IPS DF 6.9 (cell line): ENCODE measurements around the gene SLC25A27.

Experiments used
- DNase-seq: peaks from one replicate; pipeline ENCODE4 v3.0.0-alpha.2; 2013; ENCODE audit warnings: low read depth, low spot score
- H3K27ac ChIP-seq: one replicate; pipeline ENCODE4 v1.5.1; 2013; ENCODE audit warnings: low read length, control low read depth
- H3K27me3 ChIP-seq: 2 replicates; pipeline ENCODE4 v1.6.1; 2013; ENCODE audit warnings: mild to moderate bottlenecking, low read length; ENCODE audit not compliant: control insufficient read depth, insufficient read depth
- H3K36me3 ChIP-seq: 2 replicates; pipeline ENCODE4 v1.6.1; 2013; ENCODE audit warnings: low read length; ENCODE audit not compliant: control insufficient read depth, insufficient read depth
- H3K4me1 ChIP-seq: 2 replicates; pipeline ENCODE4 v1.6.1; 2013; ENCODE audit warnings: low read length; ENCODE audit not compliant: control insufficient read depth, insufficient read depth
- H3K4me3 ChIP-seq: 2 replicates; pipeline ENCODE4 v1.5.1; 2013; ENCODE audit warnings: mild to moderate bottlenecking, low read length
- H3K9me3 ChIP-seq: 2 replicates; pipeline ENCODE4 v1.6.1; 2013; ENCODE audit warnings: low read length, inconsistent platforms; ENCODE audit not compliant: control insufficient read depth, insufficient read depth
- WGBS: extraction: QIAGEN DNeasy Blood & Tissue Kit; methylation state at CpG from one replicate; pipeline ENCODE4 v1.1.7; 2013; ENCODE audit warnings: mixed read lengths, missing lambda C conversion rate; ENCODE audit not compliant: insufficient read length, insufficient coverage; 5-methylcytosine and 5-hydroxymethylcytosine counted together

SLC25A27 gene

GRCh38 chr6:46652603-46653438 lies at the start of gene SLC25A27, which contains the start of gene CYP39A1:
Gene SLC25A27 (plus strand): TSS chr6:46652975. CDS start chr6:46653193, 218 bp downstream.
Gene CYP39A1 (minus strand): TSS chr6:46652818. CDS start chr6:46652582, 236 bp downstream.
- no peak within 1 kb of the TSS for H3K27ac ChIP-seq
- WGBS: no CpG with 5 or more reads among the region's 72 CpGs
- H3K4me3 ChIP-seq: peak within 1 kb of the TSS; percentile 89
- H3K4me1 ChIP-seq: no peaks in the 10 kb centered on the region
- no peaks in the 10 kb centered on the region for H3K36me3 ChIP-seq
- DNase-seq: peak; percentile 74
- H3K27me3 ChIP-seq: peaks cover 2% of the 10 kb centered on the region; the same call in 1 of the 2 replicates
- H3K9me3 ChIP-seq: no peaks in the 10 kb centered on the region

- WGBS: no CpG with 5 or more reads among the region's 3 CpGs
- H3K4me1 ChIP-seq: no peaks in the 10 kb centered on the region
- H3K27me3 ChIP-seq: no peaks in the 10 kb centered on the region
- DNase-seq: no peak
- no peak overlapping the region for H3K4me3 ChIP-seq
- H3K27ac ChIP-seq: no peak overlapping the region
- no peaks in the 10 kb centered on the region for H3K36me3 ChIP-seq
- H3K9me3 ChIP-seq: no peaks in the 10 kb centered on the region
Observed at GRCh38 chr6:46605091-46605797, 47.5 kb upstream of the SLC25A27 start.

GRCh38 chr6:46606338-46606737 lies 46.4 kb upstream of the SLC25A27 start:
- H3K27ac ChIP-seq: no peak overlapping the region
- WGBS: no CpG with 5 or more reads among the region's 3 CpGs
- no peaks in the 10 kb centered on the region for H3K36me3 ChIP-seq
- no peaks in the 10 kb centered on the region for H3K4me1 ChIP-seq
- H3K4me3 ChIP-seq: no peak overlapping the region
- H3K9me3 ChIP-seq: no peaks in the 10 kb centered on the region
- DNase-seq: no peak
- no peaks in the 10 kb centered on the region for H3K27me3 ChIP-seq

GRCh38 chr6:46610862-46611553 lies 41.8 kb upstream of the SLC25A27 start:
- no CpG with 5 or more reads among the region's 3 CpGs for WGBS
- no peak for DNase-seq
- Histone ChIP-seq H3K4me3 (no peak overlapping the region), H3K27ac (no peak overlapping the region), H3K9me3 (no peaks in the 10 kb centered on the region), H3K27me3 (no peaks in the 10 kb centered on the region), H3K36me3 (no peaks in the 10 kb centered on the region), H3K4me1 (no peaks in the 10 kb centered on the region)

GRCh38 chr6:46612645-46613044 lies 40.1 kb upstream of the SLC25A27 start:
- no CpG with 5 or more reads among the region's 2 CpGs for WGBS
- Histone ChIP-seq H3K4me1 (no peaks in the 10 kb centered on the region), H3K36me3 (no peaks in the 10 kb centered on the region), H3K27ac (no peak overlapping the region), H3K4me3 (no peak overlapping the region), H3K9me3 (no peaks in the 10 kb centered on the region), H3K27me3 (no peaks in the 10 kb centered on the region)
- DNase-seq: no peak

- Histone ChIP-seq H3K4me1 (no peaks in the 10 kb centered on the region), H3K27ac (no peak overlapping the region)
- WGBS: no CpG with 5 or more reads among the region's 1 CpG
Observed at GRCh38 chr6:46618726-46619125, 34.0 kb upstream of the SLC25A27 start.

GRCh38 chr6:46626228-46626909 lies 26.4 kb upstream of the SLC25A27 start:
- no peak overlapping the region for H3K4me3 ChIP-seq
- H3K4me1 ChIP-seq: no peaks in the 10 kb centered on the region
- WGBS: no CpG with 5 or more reads among the region's 3 CpGs
- DNase-seq: no peak
- no peaks in the 10 kb centered on the region for H3K9me3 ChIP-seq
- H3K27ac ChIP-seq: no peak overlapping the region
- no peaks in the 10 kb centered on the region for H3K36me3 ChIP-seq
- no peaks in the 10 kb centered on the region for H3K27me3 ChIP-seq

More at GRCh38 chr6:46618726-46619125, 34.0 kb upstream of the SLC25A27 start:
- no peak overlapping the region for H3K4me3 ChIP-seq
- no peak for DNase-seq
- no peaks in the 10 kb centered on the region for H3K36me3 ChIP-seq
- no peaks in the 10 kb centered on the region for H3K9me3 ChIP-seq
- no peaks in the 10 kb centered on the region for H3K27me3 ChIP-seq

- Histone ChIP-seq H3K27ac (no peak overlapping the region), H3K4me1 (no peaks in the 10 kb centered on the region), H3K36me3 (no peaks in the 10 kb centered on the region), H3K9me3 (no peaks in the 10 kb centered on the region), H3K4me3 (no peak overlapping the region), H3K27me3 (no peaks in the 10 kb centered on the region)
- no peak for DNase-seq
- no CpG with 5 or more reads among the region's 4 CpGs for WGBS
Observed at GRCh38 chr6:46626976-46627375, 25.8 kb upstream of the SLC25A27 start.

GRCh38 chr6:46628498-46628897 lies 24.3 kb upstream of the SLC25A27 start:
- no peak for DNase-seq
- WGBS: no CpG with 5 or more reads among the region's 1 CpG
- Histone ChIP-seq H3K36me3 (no peaks in the 10 kb centered on the region), H3K4me1 (no peaks in the 10 kb centered on the region), H3K27me3 (no peaks in the 10 kb centered on the region), H3K4me3 (no peak overlapping the region), H3K9me3 (no peaks in the 10 kb centered on the region), H3K27ac (no peak overlapping the region)

GRCh38 chr6:46628976-46629375 lies 23.8 kb upstream of the SLC25A27 start:
- H3K9me3 ChIP-seq: no peaks in the 10 kb centered on the region
- H3K27me3 ChIP-seq: no peaks in the 10 kb centered on the region
- WGBS: no CpG with 5 or more reads among the region's 3 CpGs
- H3K27ac ChIP-seq: no peak overlapping the region
- no peaks in the 10 kb centered on the region for H3K36me3 ChIP-seq
- DNase-seq: no peak
- H3K4me3 ChIP-seq: no peak overlapping the region
- no peaks in the 10 kb centered on the region for H3K4me1 ChIP-seq
